Measurements from ENCODE around the gene PRR7.

- TF ChIP-seq CTCF (IDR thresholded peaks at IDR 0.05; ENCODE audit: poor library complexity, severe bottlenecking) = no peak
- TF ChIP-seq POLR2AphosphoS5 (IDR thresholded peaks at IDR 0.05) = no peak
- TF ChIP-seq EZH2 (IDR thresholded peaks at IDR 0.05; ENCODE audit: borderline replicate concordance, insufficient read depth, low read length, poor library complexity, severe bottlenecking) = no peak
- no peak for TF ChIP-seq SMC3 (conservative IDR thresholded peaks at IDR 0.05; ENCODE audit: poor library complexity)
Measured at GRCh38 chr5:177427919-177428573, 18.6 kb upstream of the PRR7 start.
